Glutamatergic neuron (in vitro differentiated cells): Measurements from ENCODE around the gene TMEM139. TPM values are rescaled to one million over a fixed set of nuclear protein-coding genes. Genes with fewer than 3 reads are reported as not detected.
"Not testable (repeated sequence)": the region's sequence is repeated elsewhere in the genome, so short reads cannot be mapped to it uniquely, and the experiment has no call there.

ENCODE experiments used
- DNase-seq: peaks from one replicate; pipeline ENCODE4 v3.0.0; 2022
- H3K27ac Mint-ChIP-seq: one replicate; pipeline ENCODE4 v1.8.0; 2020; ENCODE audit warnings: mild to moderate bottlenecking, mixed read lengths, inconsistent platforms; ENCODE audit not compliant: unreplicated experiment
- H3K27me3 Mint-ChIP-seq: one replicate; pipeline ENCODE4 v1.8.0; 2020; ENCODE audit warnings: mild to moderate bottlenecking, moderate library complexity, mixed read lengths, inconsistent platforms; ENCODE audit not compliant: unreplicated experiment
- H3K36me3 Mint-ChIP-seq: one replicate; pipeline ENCODE4 v1.8.0; 2020; ENCODE audit warnings: mild to moderate bottlenecking, mixed read lengths, inconsistent platforms; ENCODE audit not compliant: unreplicated experiment
- H3K4me1 Mint-ChIP-seq: one replicate; pipeline ENCODE4 v1.8.0; 2020; ENCODE audit warnings: mild to moderate bottlenecking, low read depth, mixed read lengths, inconsistent platforms; ENCODE audit not compliant: unreplicated experiment
- H3K4me3 Mint-ChIP-seq: one replicate; pipeline ENCODE4 v1.8.0; 2020; ENCODE audit warnings: mild to moderate bottlenecking, mixed read lengths, inconsistent platforms; ENCODE audit not compliant: unreplicated experiment
- H3K9me3 Mint-ChIP-seq: one replicate; pipeline ENCODE4 v1.8.0; 2020; ENCODE audit warnings: mild to moderate bottlenecking, moderate library complexity, mixed read lengths, inconsistent platforms; ENCODE audit not compliant: unreplicated experiment
- CTCF ChIP-seq: fragments of 200-600 bp; sonication (generic); IDR thresholded peaks from one replicate; pipeline ENCODE4 v1.5.0; 2021; ENCODE audit not compliant: partially characterized antibody, unreplicated experiment
- total RNA-seq: library from RNA; stranded (reverse); fragmentation: NEBNext Ultra II Directional; extraction: Animal tissue kit (Norgen Biotek cat#: 25700); gene quantifications from one replicate; pipeline ENCODE4 v1.2.1, GENCODE V29; 2021; ENCODE audit not compliant: unreplicated experiment

Gene TMEM139
- total RNA-seq, 1 donor from 2014 or later = not detected

DNA sequence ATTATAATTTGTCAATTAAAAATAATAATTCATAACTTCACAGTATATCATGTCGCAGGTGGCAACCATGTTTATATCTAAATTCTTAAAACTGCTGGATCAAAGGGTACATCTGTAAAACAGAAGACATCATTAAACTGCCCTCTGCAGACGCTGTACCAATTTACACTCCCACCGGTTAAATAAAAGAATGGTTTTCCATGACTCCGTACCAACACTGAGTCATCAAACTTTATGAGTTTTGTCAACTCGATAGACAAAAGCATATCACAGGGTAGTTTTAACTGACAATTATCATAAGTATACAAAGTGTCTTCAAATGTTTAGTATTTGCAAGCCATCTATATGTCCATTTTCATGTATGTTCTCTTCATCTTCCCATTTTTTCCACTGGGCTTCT, 27.3 kb upstream of the TMEM139 start:
- H3K27me3 Mint-ChIP-seq = no peaks in the 10 kb centered on the region
- peaks cover 13% of the 10 kb centered on the region for H3K36me3 Mint-ChIP-seq
- no peak for DNase-seq
- H3K27ac Mint-ChIP-seq = no peak overlapping the region
- no peak for TF ChIP-seq CTCF
- peaks cover 4% of the 10 kb centered on the region for H3K9me3 Mint-ChIP-seq
- no peak overlapping the region for H3K4me3 Mint-ChIP-seq
- H3K4me1 Mint-ChIP-seq = no peaks in the 10 kb centered on the region

DNA sequence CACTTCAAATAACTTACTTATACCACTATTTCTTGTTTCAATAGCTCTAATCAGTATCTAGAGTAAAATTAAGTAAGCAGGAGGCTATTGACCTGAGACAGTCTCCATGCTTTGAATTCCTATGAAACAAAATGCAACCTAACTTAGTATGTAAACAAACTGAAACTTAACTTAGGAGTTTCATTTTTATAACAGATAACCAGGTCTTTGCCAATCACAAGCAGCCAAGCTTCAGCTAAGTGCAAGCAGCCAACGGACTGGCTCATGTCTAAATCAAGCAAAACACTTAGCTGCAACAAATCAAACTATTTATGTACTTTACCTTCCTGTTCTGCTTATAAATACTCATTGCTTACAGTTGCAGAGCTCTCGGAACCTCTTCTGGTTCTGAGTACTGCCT, 25.9 kb upstream of the TMEM139 start:
- H3K9me3 Mint-ChIP-seq = peaks cover 3% of the 10 kb centered on the region
- no peak for TF ChIP-seq CTCF
- no peak for DNase-seq
- H3K4me3 Mint-ChIP-seq = no peak overlapping the region
- no peaks in the 10 kb centered on the region for H3K4me1 Mint-ChIP-seq
- peaks cover 4% of the 10 kb centered on the region for H3K27me3 Mint-ChIP-seq
- no peak overlapping the region for H3K27ac Mint-ChIP-seq
- H3K36me3 Mint-ChIP-seq = peaks cover 5% of the 10 kb centered on the region

DNA sequence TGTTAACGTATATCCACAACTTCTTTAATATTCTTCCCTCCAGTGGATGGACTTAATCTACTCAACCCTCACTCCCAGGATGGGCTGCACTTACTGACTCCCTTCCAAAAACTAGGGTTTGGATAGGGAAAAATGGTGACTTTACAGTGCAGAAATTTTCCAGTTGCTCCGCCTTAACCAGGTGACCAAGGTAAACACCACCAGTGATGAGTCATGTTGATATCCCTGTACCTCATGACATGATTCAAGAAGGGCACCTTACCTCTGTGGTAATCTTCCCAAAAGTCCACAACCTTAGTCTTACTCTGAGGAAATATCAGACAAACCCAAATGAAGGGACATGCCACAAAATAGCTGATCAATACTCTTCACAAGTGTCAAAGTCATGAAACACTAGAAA, 25.0 kb upstream of the TMEM139 start:
- no peaks in the 10 kb centered on the region for H3K4me1 Mint-ChIP-seq

DNA sequence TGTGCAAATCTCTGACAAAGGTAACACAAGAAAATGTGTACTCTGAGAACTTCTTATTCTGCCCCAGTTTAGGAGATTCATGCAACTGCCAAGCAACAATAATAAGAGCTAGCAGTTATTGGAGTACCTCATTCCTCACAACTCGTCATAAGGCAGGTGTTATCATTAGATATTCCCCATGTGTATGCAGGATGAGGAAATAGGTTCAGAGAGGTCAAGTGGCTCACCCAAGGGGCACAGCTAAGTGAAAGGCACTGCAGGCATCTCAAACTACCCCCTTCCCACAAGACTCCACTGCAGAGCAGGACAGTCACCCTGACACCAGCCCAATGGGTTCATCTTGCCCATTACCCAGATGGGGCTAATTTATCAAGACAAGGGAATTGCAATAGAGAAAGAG, 22.9 kb upstream of the TMEM139 start:
- peaks cover 4% of the 10 kb centered on the region for H3K27me3 Mint-ChIP-seq
- H3K27ac Mint-ChIP-seq = no peak overlapping the region
- H3K4me1 Mint-ChIP-seq = no peaks in the 10 kb centered on the region
- H3K4me3 Mint-ChIP-seq = peak overlapping the region; percentile 61
- peaks cover 3% of the 10 kb centered on the region for H3K9me3 Mint-ChIP-seq
- no peak for TF ChIP-seq CTCF
- no peak for DNase-seq
- H3K36me3 Mint-ChIP-seq = peaks cover 5% of the 10 kb centered on the region

More for the DNA sequence above, 25.0 kb upstream of the TMEM139 start:
- peaks cover 3% of the 10 kb centered on the region for H3K9me3 Mint-ChIP-seq
- H3K27me3 Mint-ChIP-seq = peaks cover 4% of the 10 kb centered on the region
- H3K36me3 Mint-ChIP-seq = peaks cover 5% of the 10 kb centered on the region
- H3K27ac Mint-ChIP-seq = no peak overlapping the region
- TF ChIP-seq CTCF = no peak
- DNase-seq = no peak
- H3K4me3 Mint-ChIP-seq = no peak overlapping the region

GRCh38 chr7:143263266-143264195, 21.2 kb upstream of the TMEM139 start, which contains the start of gene GSTK1:
Gene GSTK1, plus strand, starts transcription at chr7:143263441. Its CDS starts 73 bp downstream, at chr7:143263514.
- Mint-ChIP-seq H3K36me3 (peaks cover 5% of the 10 kb centered on the region), H3K27ac (no peak within 1 kb of the TSS), H3K4me3 (peak within 1 kb of the TSS; percentile 85), H3K27me3 (peaks cover 4% of the 10 kb centered on the region), H3K4me1 (no peaks in the 10 kb centered on the region), H3K9me3 (peaks cover 3% of the 10 kb centered on the region)
- no peak for TF ChIP-seq CTCF
- peak; percentile 78 for DNase-seq

GRCh38 chr7:143264196-143264568, 20.6 kb upstream of the TMEM139 start:
- not testable (repeated sequence) for DNase-seq, H3K27ac Mint-ChIP-seq, H3K4me1 Mint-ChIP-seq, H3K27me3 Mint-ChIP-seq, H3K9me3 Mint-ChIP-seq, H3K36me3 Mint-ChIP-seq
- H3K4me3 Mint-ChIP-seq = peak overlapping the region; percentile 85
